SH-SY5Y (cell line): ENCODE measurements around the gene PKP4.

Experiments used
- GATA2 ChIP-seq: IDR thresholded peaks from 2 replicates; pipeline ENCODE4 v1.6.1; 2011; ENCODE audit warnings: mild to moderate bottlenecking, low read depth, low read length
- GATA3 ChIP-seq: IDR thresholded peaks from 2 replicates; pipeline ENCODE4 v1.6.1; 2011; ENCODE audit warnings: low read depth, mild to moderate bottlenecking, low read length, moderate library complexity

GRCh38 chr2:158457826-158458616 lies 1.3 kb downstream of the PKP4 start:
- TF ChIP-seq GATA3 = no peak
- no peak for TF ChIP-seq GATA2
